CD4-positive, alpha-beta T cell treated with Interferon gamma for 1 hour (primary cell): ENCODE data around the gene NUP85.
A peak's percentile ranks its signal among the peaks of the same experiment; 100 is the strongest.
"Not testable (repeated sequence)": the region's sequence is repeated elsewhere in the genome, so short reads cannot be mapped to it uniquely, and the experiment has no call there.

Experiments
- DNase-seq: peaks from one replicate; pipeline ENCODE4 v3.0.0-alpha.2; 2020

NUP85 gene

DNA sequence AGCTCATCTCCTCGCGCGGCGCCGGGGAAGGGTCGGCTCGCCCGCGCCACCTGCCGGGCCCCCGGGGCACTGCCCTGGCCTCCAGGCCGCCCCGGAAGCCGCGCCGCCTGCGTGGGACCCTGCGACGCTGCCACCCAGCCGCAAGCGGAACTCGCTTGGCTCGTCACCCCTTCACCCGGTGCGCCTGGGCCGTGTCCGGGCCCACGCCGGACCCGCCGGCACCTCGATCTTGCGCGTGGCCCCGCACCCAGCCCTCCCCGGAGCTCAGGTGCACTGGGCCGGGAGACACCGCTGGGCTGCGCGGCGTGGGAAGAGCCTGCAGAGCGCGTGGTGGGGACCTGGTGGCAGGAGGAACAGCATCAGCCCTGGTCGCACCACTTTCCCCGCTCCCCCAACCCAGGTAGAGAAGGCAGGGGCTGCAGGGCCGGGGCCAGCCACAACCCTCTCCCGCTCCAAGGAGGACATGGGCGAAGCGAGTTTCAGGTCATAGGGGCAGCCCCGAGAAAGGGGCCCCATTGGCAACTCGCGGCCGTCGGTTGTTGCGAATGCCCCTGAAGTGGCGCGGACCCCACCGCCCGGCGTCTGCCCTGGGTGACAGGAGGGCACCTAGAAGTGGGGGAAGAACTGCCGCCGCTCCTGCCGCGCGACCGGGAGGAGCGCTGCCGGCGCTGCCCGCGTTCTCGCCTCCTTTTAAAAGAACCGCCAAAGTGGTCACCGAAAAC is 65.9 kb downstream of the NUP85 start:
- peak; percentile 86 for DNase-seq

DNA sequence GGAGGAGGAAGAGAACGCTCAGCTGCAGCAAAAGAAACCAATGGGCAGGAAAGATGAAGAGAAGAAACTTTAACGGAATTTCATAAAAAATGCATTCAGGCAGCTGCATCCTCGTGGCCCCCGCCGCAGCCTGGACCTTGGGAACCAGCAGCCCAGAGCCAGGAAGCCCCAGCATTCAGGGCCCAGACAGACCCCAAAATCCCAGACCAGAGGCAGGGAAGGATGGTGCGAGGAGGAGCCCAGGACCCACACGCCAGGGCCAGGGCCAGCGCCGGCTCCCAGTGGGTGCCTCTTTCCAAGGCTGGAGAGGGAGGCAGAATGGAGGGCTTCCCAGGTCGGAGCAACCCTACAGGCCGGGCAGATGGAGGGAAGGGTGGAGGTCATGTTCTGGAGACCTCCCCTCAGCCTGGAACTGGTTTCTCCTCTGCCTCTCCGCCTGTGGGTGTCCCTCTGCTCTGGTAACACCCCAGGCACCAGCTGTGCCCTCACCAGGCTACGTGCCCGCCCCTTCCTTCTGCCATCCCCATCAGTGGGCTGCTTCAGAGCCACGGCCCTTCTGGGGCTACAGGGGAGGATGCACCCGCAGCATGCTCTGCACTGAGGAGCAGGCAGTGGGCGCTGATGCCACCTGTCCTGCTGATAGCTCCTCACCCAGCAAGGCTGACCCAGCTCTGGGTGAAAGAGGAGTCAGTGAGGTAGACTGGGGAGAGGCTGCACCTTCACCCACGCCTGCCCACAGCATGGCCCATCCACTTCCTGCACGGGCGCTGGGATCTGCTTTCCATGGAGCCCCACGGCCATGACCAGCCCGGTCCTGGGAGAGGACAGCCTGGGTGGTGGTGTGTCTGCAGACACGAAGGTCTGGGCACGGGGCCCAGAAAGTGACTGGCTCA is 66.7 kb downstream of the NUP85 start:
- no peak for DNase-seq

DNA sequence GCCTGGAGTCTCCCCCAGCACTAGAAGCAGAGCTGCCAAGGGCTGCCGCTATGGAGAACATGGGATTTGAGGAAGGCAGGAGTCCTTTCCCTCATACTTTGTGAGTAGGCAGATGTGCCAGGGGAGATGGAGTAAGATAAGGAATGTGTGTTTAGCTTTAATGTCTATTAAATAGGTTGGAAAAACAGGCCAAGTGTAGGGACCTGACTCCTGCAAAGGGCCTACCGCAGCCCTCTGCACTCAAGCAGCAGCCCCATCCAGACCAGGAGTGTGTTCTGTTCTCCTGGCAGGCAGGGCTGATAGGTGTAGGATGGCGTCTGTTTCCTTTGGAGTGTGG is 67.3 kb downstream of the NUP85 start:
- no peak for DNase-seq

DNA sequence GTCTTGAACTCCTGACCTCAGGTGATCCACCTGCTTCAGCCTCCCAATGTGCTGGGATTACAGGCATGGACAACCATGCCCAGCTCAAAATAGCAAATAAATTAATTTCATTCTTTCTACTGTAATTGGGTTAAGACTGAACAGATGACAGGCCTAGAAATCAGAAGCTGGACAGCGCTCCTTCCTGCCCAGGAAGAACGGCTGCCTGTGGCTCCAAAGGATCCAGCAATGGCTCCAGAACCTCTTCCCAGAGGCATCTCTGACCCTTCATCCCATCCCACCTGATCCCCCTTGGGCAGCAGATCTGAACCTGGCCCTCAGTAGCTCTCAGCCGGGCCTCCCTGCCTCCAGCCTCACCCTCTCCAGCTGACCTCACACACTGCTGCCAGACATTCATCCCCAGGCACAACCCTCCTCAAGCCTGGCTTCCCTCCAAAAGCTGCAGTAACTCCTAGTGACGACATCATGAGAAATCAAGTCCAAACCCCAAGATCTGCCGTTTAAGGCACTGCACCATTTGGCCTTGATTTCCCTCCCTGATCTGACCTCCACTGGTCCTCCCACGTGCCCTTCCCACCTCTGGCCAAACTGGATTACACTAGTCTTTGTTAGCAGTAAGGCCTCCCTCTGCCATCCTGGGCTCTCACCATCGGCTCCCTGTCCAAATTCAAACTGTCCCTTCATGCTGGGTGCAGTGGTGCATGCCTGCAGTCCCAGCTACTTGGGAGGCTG is 68.7 kb downstream of the NUP85 start:
- no peak for DNase-seq

DNA sequence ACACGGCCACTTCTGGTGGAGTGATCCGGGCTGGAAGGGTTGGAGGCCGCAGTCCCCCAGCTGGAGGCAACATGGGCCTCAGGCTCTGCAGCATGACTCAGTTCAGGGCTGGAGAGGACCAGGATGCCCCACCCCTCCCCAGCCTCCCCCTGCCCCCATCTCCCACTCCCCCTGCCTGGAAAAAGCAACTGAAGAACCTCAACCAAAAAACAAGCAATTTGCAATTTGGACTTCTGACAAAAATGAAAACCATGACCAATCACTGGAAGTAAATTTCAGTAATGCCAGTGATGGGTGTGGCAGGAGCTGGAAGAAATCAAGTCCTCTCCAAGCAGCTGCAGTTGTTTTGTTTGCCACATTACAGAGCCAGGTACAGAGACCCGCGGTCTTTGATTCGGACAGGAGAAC is 72.2 kb downstream of the NUP85 start:
- no peak for DNase-seq

DNA sequence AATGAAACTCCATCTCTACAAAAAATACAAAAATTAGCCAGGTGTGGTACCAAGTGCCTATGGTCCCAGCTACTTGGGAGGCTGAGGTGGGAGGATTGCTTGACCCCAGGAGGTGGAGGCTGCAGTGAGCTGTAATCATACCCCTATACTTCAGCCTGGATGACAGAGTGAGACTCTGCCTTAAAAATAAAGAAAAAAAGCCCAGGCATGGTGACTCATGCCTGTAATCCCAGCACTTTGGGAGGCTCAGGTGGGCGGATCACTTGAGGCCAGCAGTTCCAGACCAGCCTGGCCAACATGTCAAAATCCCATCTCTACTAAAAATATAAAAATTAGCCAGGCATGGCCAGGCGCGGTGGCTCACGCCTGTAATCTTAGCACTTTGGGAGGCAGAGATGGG is 74.7 kb downstream of the NUP85 start:
- not testable (repeated sequence) for DNase-seq

DNA sequence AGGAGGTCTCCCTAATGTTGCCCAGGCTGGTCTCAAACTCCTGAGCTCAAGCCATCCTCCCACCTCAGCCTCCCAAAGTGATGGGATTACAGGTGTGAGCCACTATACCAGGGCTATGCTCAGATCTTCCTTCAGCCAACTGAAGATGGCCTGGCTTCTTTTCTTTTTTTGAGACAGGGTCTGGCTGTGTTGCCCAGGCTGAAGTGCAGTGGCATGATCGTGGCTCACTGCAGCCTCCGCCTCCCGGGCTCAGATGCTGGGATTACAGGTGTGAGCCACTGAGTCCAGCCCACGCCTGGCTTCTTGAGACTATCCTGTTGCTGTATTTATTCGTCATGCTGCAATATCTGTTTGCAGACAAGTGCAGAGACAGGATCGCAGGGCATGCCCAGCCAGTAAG is 79.6 kb downstream of the NUP85 start:
- DNase-seq: no peak
